IPS DF 6.9 (cell line): Measurements from ENCODE around the gene UQCC2.

Experiments
- DNase-seq: peaks from one replicate; pipeline ENCODE4 v3.0.0-alpha.2; 2013; ENCODE audit warnings: low read depth, low spot score
- H3K27ac ChIP-seq: one replicate; pipeline ENCODE4 v1.5.1; 2013; ENCODE audit warnings: low read length, control low read depth
- H3K27me3 ChIP-seq: 2 replicates; pipeline ENCODE4 v1.6.1; 2013; ENCODE audit warnings: mild to moderate bottlenecking, low read length; ENCODE audit not compliant: control insufficient read depth, insufficient read depth
- H3K36me3 ChIP-seq: 2 replicates; pipeline ENCODE4 v1.6.1; 2013; ENCODE audit warnings: low read length; ENCODE audit not compliant: control insufficient read depth, insufficient read depth
- H3K4me1 ChIP-seq: 2 replicates; pipeline ENCODE4 v1.6.1; 2013; ENCODE audit warnings: low read length; ENCODE audit not compliant: control insufficient read depth, insufficient read depth
- H3K4me3 ChIP-seq: 2 replicates; pipeline ENCODE4 v1.5.1; 2013; ENCODE audit warnings: mild to moderate bottlenecking, low read length
- H3K9me3 ChIP-seq: 2 replicates; pipeline ENCODE4 v1.6.1; 2013; ENCODE audit warnings: low read length, inconsistent platforms; ENCODE audit not compliant: control insufficient read depth, insufficient read depth
- WGBS: extraction: QIAGEN DNeasy Blood & Tissue Kit; methylation state at CpG from one replicate; pipeline ENCODE4 v1.1.7; 2013; ENCODE audit warnings: mixed read lengths, missing lambda C conversion rate; ENCODE audit not compliant: insufficient read length, insufficient coverage; 5-methylcytosine and 5-hydroxymethylcytosine counted together

The UQCC2 gene

DNA sequence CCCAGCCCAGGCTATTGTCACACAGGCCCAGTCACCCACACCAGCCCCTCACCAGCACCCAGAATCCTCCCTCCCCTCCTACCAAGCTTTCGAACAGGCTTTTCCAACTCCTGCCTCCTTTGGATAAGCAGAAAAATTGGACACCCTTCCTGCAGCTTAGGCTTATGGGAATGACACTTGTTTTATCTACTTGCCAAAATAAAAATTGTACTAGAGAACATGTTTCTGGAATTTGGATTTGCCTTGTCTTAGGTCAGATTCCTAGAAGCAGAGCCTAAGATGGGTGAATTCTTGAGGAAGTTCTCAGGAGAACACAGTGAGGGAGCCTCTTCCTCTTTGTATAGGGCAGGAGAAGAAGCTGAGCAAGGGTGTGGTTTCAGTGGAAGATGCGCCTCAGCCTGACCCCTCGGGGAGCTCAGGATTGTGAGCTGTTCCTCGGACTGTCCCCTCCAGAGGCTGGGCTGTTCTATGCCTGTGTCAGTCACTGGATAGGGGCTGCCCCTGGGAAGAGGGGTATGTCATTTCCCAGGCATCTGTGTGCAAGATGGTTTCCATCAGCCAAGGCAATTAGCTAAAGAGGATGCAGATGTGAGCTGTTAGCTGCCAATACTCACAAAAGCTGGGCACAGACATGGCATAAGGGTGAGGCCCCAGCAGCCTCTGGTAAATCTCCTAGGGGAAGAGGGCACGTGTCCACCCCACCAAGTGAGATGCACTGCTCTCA is 56.5 kb downstream of the UQCC2 start:
- Histone ChIP-seq H3K4me3 (no peak overlapping the region), H3K4me1 (no peaks in the 10 kb centered on the region), H3K9me3 (no peaks in the 10 kb centered on the region), H3K27me3 (no peaks in the 10 kb centered on the region), H3K36me3 (peaks cover 14% of the 10 kb centered on the region), H3K27ac (no peak overlapping the region)
- no CpG with 5 or more reads among the region's 5 CpGs for WGBS
- DNase-seq: no peak

DNA sequence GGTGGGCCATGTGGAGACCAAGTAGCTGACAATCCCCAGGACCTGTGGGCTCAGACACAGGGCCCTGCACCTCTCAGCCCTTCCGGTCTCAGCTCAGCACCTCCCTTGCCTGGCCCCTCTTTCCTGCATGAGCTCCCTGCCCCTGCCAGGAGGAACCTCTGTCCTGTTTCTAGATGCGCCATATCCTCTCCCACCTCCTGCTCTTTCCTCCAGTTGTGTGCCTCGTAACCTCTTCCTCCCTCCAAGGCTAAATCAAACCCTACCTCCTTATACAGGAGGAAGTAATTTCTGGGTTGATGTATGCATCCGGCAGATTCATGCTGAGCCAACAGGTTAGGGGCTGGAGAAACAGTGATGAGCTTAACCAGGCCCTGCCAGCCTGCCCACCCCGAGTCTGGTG is 59.5 kb downstream of the UQCC2 start:
- no peaks in the 10 kb centered on the region for H3K27me3 ChIP-seq
- DNase-seq: no peak
- no CpG with 5 or more reads among the region's 5 CpGs for WGBS
- no peak overlapping the region for H3K4me3 ChIP-seq
- no peaks in the 10 kb centered on the region for H3K36me3 ChIP-seq
- H3K27ac ChIP-seq: no peak overlapping the region
- no peaks in the 10 kb centered on the region for H3K9me3 ChIP-seq
- no peaks in the 10 kb centered on the region for H3K4me1 ChIP-seq

DNA sequence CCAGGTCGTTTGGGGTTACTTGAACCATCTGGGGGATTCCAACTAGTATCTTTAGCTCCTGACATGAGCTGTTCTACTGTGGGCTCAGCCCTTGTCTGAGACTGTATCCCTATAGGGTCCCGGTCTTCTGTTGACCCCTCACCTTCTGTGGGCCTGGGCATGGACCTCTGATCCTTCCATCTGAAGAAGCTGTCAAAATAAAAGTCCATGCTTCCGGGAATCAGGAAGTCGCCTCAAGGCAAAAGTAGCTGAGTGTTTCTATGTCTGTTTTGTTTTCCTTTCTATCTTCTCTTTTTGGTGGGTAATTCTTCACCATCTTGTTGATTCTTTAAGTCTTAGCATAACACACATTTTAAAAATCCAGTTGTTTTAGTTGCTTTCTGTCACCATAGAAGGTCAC is 60.1 kb downstream of the UQCC2 start:
- no CpG with 5 or more reads among the region's 4 CpGs for WGBS
- H3K27me3 ChIP-seq: no peaks in the 10 kb centered on the region
- H3K4me1 ChIP-seq: no peaks in the 10 kb centered on the region
- no peaks in the 10 kb centered on the region for H3K9me3 ChIP-seq
- DNase-seq: no peak
- no peak overlapping the region for H3K4me3 ChIP-seq
- H3K27ac ChIP-seq: no peak overlapping the region
- no peaks in the 10 kb centered on the region for H3K36me3 ChIP-seq
